ENCODE data around the gene LSM12. TPM values are rescaled to one million over a fixed set of nuclear protein-coding genes. Genes with fewer than 3 reads are reported as not detected.
A peak's percentile ranks its signal among the peaks of the same experiment; 100 is the strongest.

The LSM12 gene
- total and polyA plus RNA-seq, 2 of the 8 experiments (the other 6 are each of a cell fraction or from before 2014, with no cell fraction given): 69.8 to 142 TPM

DNA sequence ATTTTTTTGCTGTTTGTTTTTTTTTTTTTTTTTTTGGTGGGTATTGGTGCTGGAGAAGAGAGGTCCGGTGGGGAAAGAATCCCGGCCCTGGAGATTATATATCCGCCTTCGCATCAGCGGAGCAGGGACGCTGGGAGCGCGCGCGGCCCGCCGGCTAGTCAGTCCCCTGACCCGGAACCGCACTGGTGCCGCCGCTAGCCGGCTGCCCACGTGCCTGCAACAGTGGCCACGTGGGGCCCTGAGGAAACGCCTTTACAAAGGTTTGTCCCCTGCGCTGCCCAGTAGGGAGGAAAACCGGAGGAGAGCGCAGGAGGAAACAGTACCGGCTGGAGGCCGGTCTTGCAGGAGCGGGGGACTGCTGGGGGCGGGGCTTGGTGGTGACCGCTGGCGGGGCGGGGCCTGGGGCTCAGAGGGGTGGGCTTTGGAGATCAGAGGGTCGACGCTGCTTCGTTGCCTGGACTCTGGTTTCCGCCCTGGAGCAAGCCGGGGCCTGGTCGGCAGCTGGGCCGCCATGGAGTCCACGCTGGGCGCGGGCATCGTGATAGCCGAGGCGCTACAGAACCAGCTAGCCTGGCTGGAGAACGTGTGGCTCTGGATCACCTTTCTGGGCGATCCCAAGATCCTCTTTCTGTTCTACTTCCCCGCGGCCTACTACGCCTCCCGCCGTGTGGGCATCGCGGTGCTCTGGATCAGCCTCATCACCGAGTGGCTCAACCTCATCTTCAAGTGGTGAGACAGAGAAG, 4.2 kb upstream of the LSM12 start, which contains the start of gene G6PC3 (continued):
- TF ChIP-seq, protein P1, sequence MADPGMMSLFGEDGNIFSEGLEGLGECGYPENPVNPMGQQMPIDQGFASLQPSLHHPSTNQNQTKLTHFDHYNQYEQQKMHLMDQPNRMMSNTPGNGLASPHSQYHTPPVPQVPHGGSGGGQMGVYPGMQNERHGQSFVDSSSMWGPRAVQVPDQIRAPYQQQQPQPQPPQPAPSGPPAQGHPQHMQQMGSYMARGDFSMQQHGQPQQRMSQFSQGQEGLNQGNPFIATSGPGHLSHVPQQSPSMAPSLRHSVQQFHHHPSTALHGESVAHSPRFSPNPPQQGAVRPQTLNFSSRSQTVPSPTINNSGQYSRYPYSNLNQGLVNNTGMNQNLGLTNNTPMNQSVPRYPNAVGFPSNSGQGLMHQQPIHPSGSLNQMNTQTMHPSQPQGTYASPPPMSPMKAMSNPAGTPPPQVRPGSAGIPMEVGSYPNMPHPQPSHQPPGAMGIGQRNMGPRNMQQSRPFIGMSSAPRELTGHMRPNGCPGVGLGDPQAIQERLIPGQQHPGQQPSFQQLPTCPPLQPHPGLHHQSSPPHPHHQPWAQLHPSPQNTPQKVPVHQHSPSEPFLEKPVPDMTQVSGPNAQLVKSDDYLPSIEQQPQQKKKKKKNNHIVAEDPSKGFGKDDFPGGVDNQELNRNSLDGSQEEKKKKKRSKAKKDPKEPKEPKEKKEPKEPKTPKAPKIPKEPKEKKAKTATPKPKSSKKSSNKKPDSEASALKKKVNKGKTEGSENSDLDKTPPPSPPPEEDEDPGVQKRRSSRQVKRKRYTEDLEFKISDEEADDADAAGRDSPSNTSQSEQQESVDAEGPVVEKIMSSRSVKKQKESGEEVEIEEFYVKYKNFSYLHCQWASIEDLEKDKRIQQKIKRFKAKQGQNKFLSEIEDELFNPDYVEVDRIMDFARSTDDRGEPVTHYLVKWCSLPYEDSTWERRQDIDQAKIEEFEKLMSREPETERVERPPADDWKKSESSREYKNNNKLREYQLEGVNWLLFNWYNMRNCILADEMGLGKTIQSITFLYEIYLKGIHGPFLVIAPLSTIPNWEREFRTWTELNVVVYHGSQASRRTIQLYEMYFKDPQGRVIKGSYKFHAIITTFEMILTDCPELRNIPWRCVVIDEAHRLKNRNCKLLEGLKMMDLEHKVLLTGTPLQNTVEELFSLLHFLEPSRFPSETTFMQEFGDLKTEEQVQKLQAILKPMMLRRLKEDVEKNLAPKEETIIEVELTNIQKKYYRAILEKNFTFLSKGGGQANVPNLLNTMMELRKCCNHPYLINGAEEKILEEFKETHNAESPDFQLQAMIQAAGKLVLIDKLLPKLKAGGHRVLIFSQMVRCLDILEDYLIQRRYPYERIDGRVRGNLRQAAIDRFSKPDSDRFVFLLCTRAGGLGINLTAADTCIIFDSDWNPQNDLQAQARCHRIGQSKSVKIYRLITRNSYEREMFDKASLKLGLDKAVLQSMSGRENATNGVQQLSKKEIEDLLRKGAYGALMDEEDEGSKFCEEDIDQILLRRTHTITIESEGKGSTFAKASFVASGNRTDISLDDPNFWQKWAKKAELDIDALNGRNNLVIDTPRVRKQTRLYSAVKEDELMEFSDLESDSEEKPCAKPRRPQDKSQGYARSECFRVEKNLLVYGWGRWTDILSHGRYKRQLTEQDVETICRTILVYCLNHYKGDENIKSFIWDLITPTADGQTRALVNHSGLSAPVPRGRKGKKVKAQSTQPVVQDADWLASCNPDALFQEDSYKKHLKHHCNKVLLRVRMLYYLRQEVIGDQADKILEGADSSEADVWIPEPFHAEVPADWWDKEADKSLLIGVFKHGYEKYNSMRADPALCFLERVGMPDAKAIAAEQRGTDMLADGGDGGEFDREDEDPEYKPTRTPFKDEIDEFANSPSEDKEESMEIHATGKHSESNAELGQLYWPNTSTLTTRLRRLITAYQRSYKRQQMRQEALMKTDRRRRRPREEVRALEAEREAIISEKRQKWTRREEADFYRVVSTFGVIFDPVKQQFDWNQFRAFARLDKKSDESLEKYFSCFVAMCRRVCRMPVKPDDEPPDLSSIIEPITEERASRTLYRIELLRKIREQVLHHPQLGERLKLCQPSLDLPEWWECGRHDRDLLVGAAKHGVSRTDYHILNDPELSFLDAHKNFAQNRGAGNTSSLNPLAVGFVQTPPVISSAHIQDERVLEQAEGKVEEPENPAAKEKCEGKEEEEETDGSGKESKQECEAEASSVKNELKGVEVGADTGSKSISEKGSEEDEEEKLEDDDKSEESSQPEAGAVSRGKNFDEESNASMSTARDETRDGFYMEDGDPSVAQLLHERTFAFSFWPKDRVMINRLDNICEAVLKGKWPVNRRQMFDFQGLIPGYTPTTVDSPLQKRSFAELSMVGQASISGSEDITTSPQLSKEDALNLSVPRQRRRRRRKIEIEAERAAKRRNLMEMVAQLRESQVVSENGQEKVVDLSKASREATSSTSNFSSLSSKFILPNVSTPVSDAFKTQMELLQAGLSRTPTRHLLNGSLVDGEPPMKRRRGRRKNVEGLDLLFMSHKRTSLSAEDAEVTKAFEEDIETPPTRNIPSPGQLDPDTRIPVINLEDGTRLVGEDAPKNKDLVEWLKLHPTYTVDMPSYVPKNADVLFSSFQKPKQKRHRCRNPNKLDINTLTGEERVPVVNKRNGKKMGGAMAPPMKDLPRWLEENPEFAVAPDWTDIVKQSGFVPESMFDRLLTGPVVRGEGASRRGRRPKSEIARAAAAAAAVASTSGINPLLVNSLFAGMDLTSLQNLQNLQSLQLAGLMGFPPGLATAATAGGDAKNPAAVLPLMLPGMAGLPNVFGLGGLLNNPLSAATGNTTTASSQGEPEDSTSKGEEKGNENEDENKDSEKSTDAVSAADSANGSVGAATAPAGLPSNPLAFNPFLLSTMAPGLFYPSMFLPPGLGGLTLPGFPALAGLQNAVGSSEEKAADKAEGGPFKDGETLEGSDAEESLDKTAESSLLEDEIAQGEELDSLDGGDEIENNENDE (IDR thresholded peaks at IDR 0.05; ENCODE audit: insufficient replicate concordance, low read length): no peak
- TF ChIP-seq CHD1 (IDR thresholded peaks at IDR 0.05; ENCODE audit: low read depth, low read length): no peak
- peak; percentile 96 for TF ChIP-seq POLR2AphosphoS5 (IDR thresholded peaks at IDR 0.05; ENCODE audit: low read depth, low read length)
- TF ChIP-seq KDM4A (IDR thresholded peaks at IDR 0.05; ENCODE audit: low read depth, low read length, severe bottlenecking): peak; percentile 55
- peak; percentile 86 for TF ChIP-seq PHF8 (conservative IDR thresholded peaks at IDR 0.05; ENCODE audit: low read depth, low read length)
- TF ChIP-seq HDAC2 (IDR thresholded peaks at IDR 0.05; ENCODE audit: borderline replicate concordance in 1 of 2, low read depth in 2 of 2, low read length in 2 of 2): no peak
- TF ChIP-seq TEAD4 (IDR thresholded peaks at IDR 0.05; ENCODE audit: low read depth, low read length): no peak
- no peak for TF ChIP-seq ZNF274 (IDR thresholded peaks at IDR 0.05; ENCODE audit: borderline replicate concordance, extremely low read depth, low read length)
- TF ChIP-seq ASH2L (IDR thresholded peaks at IDR 0.05; ENCODE audit: low read length): peak; percentile 30
- no peak for TF ChIP-seq EGR1 (IDR thresholded peaks at IDR 0.05; ENCODE audit: borderline replicate concordance, low read depth, low read length)

Measured in H1 (cell line).